HEK293 (cell line): ENCODE results near the gene GNMT.

Source experiments
- CTCF ChIA-PET: fragments of 350-600 bp; formaldehyde crosslinking; extraction: SDS; loops from one replicate; lab custom pipeline; 2021; ENCODE audit warnings: antibody characterized with exemption; lab: Yijun Ruan, JAX
- POLR2A ChIA-PET: fragments of 300-600 bp; formaldehyde crosslinking; extraction: SDS; loops from one replicate; lab custom pipeline; 2020; ENCODE audit warnings: antibody characterized with exemption, inconsistent platforms; lab: Yijun Ruan, JAX
- H3K27ac ChIP-seq: fragments of 200-500 bp; sonication (Bioruptor generic); 2 replicates; pipeline ENCODE4 v1.5.1; 2014; ENCODE audit warnings: low read depth, low read length, control low read depth, inconsistent platforms; ENCODE audit errors: extremely low read depth
- H3K36me3 ChIP-seq, 2 experiments: fragments of 200-500 bp in 1 of 2; sonication (Bioruptor generic) in 1 of 2; 1 replicate in 1 of 2; 2 replicates in 1 of 2; pipeline ENCODE4 v1.5.1; 2014 to 2017; ENCODE audit warnings: inconsistent platforms in 2 of 2, low read length in 2 of 2; ENCODE audit not compliant: control insufficient read depth in 2 of 2, insufficient read depth in 1 of 2
- H3K4me1 ChIP-seq: fragments of 200-500 bp; sonication (Bioruptor generic); 2 replicates; pipeline ENCODE4 v1.5.1; 2014; ENCODE audit warnings: mild to moderate bottlenecking, low read length, inconsistent platforms; ENCODE audit not compliant: control insufficient read depth, insufficient read depth
- H3K4me3 ChIP-seq: 2 replicates; pipeline ENCODE4 v1.5.1; 2011; ENCODE audit warnings: low read depth, mild to moderate bottlenecking, control low read depth, low read length, moderate library complexity
- H3K9me3 ChIP-seq: fragments of 200-500 bp; sonication (Bioruptor generic); 2 replicates; pipeline ENCODE4 v1.5.1; 2014; ENCODE audit warnings: low read depth, low read length, inconsistent platforms; ENCODE audit not compliant: control insufficient read depth, insufficient read depth
- GFI1B ChIP-seq: fragments of 450-650 bp; formaldehyde crosslinking; IDR thresholded peaks from 2 replicates; pipeline ENCODE4 v1.5.1; 2016; ENCODE audit warnings: missing biosample characterization, missing genetic modification characterization
- GLI4 ChIP-seq: fragments of 450-650 bp; formaldehyde crosslinking; IDR thresholded peaks from 2 replicates; pipeline ENCODE4 v1.5.1; 2016; ENCODE audit warnings: missing biosample characterization, missing genetic modification characterization
- GLIS2 ChIP-seq: fragments of 450-650 bp; formaldehyde crosslinking; IDR thresholded peaks from 2 replicates; pipeline ENCODE4 v1.5.1; 2016; ENCODE audit warnings: missing biosample characterization, missing genetic modification characterization
- IKZF3 ChIP-seq: fragments of 450-650 bp; IDR thresholded peaks from 2 replicates; pipeline ENCODE4 v1.5.0; 2018; ENCODE audit warnings: missing biosample characterization, mild to moderate bottlenecking, missing genetic modification characterization, moderate library complexity
- KLF10 ChIP-seq: fragments of 450-650 bp; IDR thresholded peaks from 2 replicates; pipeline ENCODE4 v1.5.1; 2018; ENCODE audit warnings: missing biosample characterization, mild to moderate bottlenecking, missing genetic modification characterization
- KLF7 ChIP-seq: fragments of 450-650 bp; formaldehyde crosslinking; IDR thresholded peaks from 2 replicates; pipeline ENCODE4 v1.5.1; 2016; ENCODE audit warnings: missing biosample characterization, missing genetic modification characterization, borderline replicate concordance
- KLF8 ChIP-seq: fragments of 450-650 bp; formaldehyde crosslinking; IDR thresholded peaks from 2 replicates; pipeline ENCODE4 v1.5.1; 2016; ENCODE audit warnings: missing biosample characterization, missing genetic modification characterization
- PRDM10 ChIP-seq: fragments of 450-650 bp; formaldehyde crosslinking; IDR thresholded peaks from 2 replicates; pipeline ENCODE4 v1.5.1; 2016; ENCODE audit warnings: missing biosample characterization, missing genetic modification characterization
- PRDM6 ChIP-seq: fragments of 450-650 bp; formaldehyde crosslinking; IDR thresholded peaks from 2 replicates; pipeline ENCODE4 v1.5.1; 2017; ENCODE audit warnings: missing biosample characterization, missing genetic modification characterization
- YY1 ChIP-seq: fragments of 450-650 bp; formaldehyde crosslinking; IDR thresholded peaks from 2 replicates; pipeline ENCODE4 v1.5.1; 2018; ENCODE audit warnings: missing biosample characterization, missing genetic modification characterization
- YY2 ChIP-seq: fragments of 450-650 bp; formaldehyde crosslinking; IDR thresholded peaks from 2 replicates; pipeline ENCODE4 v1.5.1; 2016; ENCODE audit warnings: missing biosample characterization, missing genetic modification characterization
- ZBTB20 ChIP-seq: fragments of 450-650 bp; formaldehyde crosslinking; IDR thresholded peaks from 2 replicates; pipeline ENCODE4 v1.5.1; 2016; ENCODE audit warnings: missing biosample characterization, missing genetic modification characterization
- ZBTB26 ChIP-seq: fragments of 450-650 bp; formaldehyde crosslinking; optimal IDR thresholded peaks from 2 replicates; pipeline ENCODE3; 2016; ENCODE audit warnings: missing biosample characterization, mild to moderate bottlenecking, missing genetic modification characterization
- ZBTB48 ChIP-seq: fragments of 450-650 bp; formaldehyde crosslinking; IDR thresholded peaks from 2 replicates; pipeline ENCODE4 v1.5.1; 2016; ENCODE audit warnings: missing biosample characterization, missing genetic modification characterization
- ZBTB6 ChIP-seq: fragments of 450-650 bp; formaldehyde crosslinking; IDR thresholded peaks from 2 replicates; pipeline ENCODE4 v1.5.1; 2017; ENCODE audit warnings: missing biosample characterization, missing genetic modification characterization
- ZNF174 ChIP-seq: fragments of 450-650 bp; formaldehyde crosslinking; IDR thresholded peaks from 2 replicates; pipeline ENCODE4 v1.5.0; 2017; ENCODE audit warnings: missing biosample characterization, mild to moderate bottlenecking, missing genetic modification characterization
- ZNF175 ChIP-seq: fragments of 450-650 bp; formaldehyde crosslinking; IDR thresholded peaks from 2 replicates; pipeline ENCODE4 v1.5.1; 2016; ENCODE audit warnings: missing biosample characterization, missing genetic modification characterization
- ZNF239 ChIP-seq: fragments of 450-650 bp; formaldehyde crosslinking; IDR thresholded peaks from 2 replicates; pipeline ENCODE4 v1.5.1; 2016; ENCODE audit warnings: missing biosample characterization, missing genetic modification characterization
- ZNF391 ChIP-seq: fragments of 450-650 bp; formaldehyde crosslinking; IDR thresholded peaks from 2 replicates; pipeline ENCODE4 v1.5.1; 2016; ENCODE audit warnings: low read depth, missing biosample characterization, missing genetic modification characterization, borderline replicate concordance
- ZNF530 ChIP-seq: fragments of 450-650 bp; formaldehyde crosslinking; IDR thresholded peaks from 2 replicates; pipeline ENCODE4 v1.5.1; 2016; ENCODE audit warnings: low read depth, missing biosample characterization, missing genetic modification characterization
- ZNF624 ChIP-seq: fragments of 450-650 bp; formaldehyde crosslinking; IDR thresholded peaks from 2 replicates; pipeline ENCODE4 v1.5.1; 2017; ENCODE audit warnings: missing biosample characterization, missing genetic modification characterization
- ZNF837 ChIP-seq: fragments of 450-650 bp; formaldehyde crosslinking; IDR thresholded peaks from 2 replicates; pipeline ENCODE4 v1.5.1; 2016; ENCODE audit warnings: missing biosample characterization, missing genetic modification characterization
- ZXDB ChIP-seq: fragments of 450-650 bp; formaldehyde crosslinking; IDR thresholded peaks from 2 replicates; pipeline ENCODE4 v1.5.1; 2016; ENCODE audit warnings: missing biosample characterization, missing genetic modification characterization

The GNMT gene

GRCh38 chr6:42923666-42924065 is 36.9 kb upstream of the GNMT start (continued):
- TF ChIP-seq PRDM6 (tag by site-specific recombination) (no peak), GFI1B (0 out of 2 replicates have a peak, but pooled peaks have one; percentile 11), ZNF624 (tag by site-specific recombination) (no peak), ZNF837 (tag by site-specific recombination) (no peak), ZNF174 (tag by site-specific recombination) (no peak), PRDM10 (no peak), ZBTB48 (peak; percentile 57; the same call in 1 of the 2 replicates), ZNF530 (tag by site-specific recombination) (no peak), ZXDB (tag by site-specific recombination) (no peak), GLI4 (no peak), ZNF239 (tag by site-specific recombination) (no peak), KLF10 (no peak), ZBTB20 (0 out of 2 replicates have a peak, but pooled peaks have one; percentile 9)

- no peaks in the 10 kb centered on the region for H3K9me3 ChIP-seq
- CTCF ChIA-PET, result interaction anchor here (0.9 kb wide), 1 partner anchor 200 kb away, joined by 3 read pairs; no protein-coding TSS in a partner anchor
- H3K36me3 ChIP-seq, result no peaks in the 10 kb centered on the region
- no peak overlapping the region for H3K4me3 ChIP-seq
- H3K4me1 ChIP-seq, result peaks cover 3% of the 10 kb centered on the region; the same call in 1 of the 2 replicates
- no peak overlapping the region for H3K27ac ChIP-seq
- TF ChIP-seq ZBTB6 (tag by site-specific recombination) (no peak), ZBTB26 (tag by site-specific recombination) (no peak), IKZF3 (tag by site-specific recombination) (no peak), ZNF175 (tag by site-specific recombination) (no peak), KLF7 (tag by site-specific recombination) (no peak), YY2 (no peak), ZNF391 (no peak), KLF8 (tag by site-specific recombination) (no peak), GLIS2 (tag by site-specific recombination) (no peak), YY1 (no peak)
- POLR2A ChIA-PET, result interaction anchor here (0.6 to 1.0 kb wide), 2 partner anchors 39 to 134 kb away, joined by 3 read pairs; partner anchors contain the start of genes KLC4 and MRPL2
Measured at GRCh38 chr6:42925248-42925857, 35.2 kb upstream of the GNMT start.
